CD4-positive, alpha-beta memory T cell (primary cell): ENCODE results near the gene SLC4A5. TPM values are rescaled to one million over a fixed set of nuclear protein-coding genes. Genes with fewer than 3 reads are reported as not detected.
"Not testable (repeated sequence)": the region's sequence is repeated elsewhere in the genome, so short reads cannot be mapped to it uniquely, and the experiment has no call there.

Source experiments
- CTCF ChIA-PET: fragments of 350-600 bp; sonication (Branson Sonifier 250); formaldehyde crosslinking; loops from one replicate; lab custom pipeline; 2021; ENCODE audit warnings: inconsistent platforms; ENCODE audit not compliant: partially characterized antibody; lab: Charles Lee
- POLR2A ChIA-PET: fragments of 350-600 bp; sonication (Branson Sonifier 250); formaldehyde crosslinking; loops from one replicate; lab custom pipeline; 2021; ENCODE audit not compliant: partially characterized antibody; lab: Charles Lee
- DNase-seq, 5 donors: peaks; one replicate each; pipeline versions ENCODE4 v3.0.0 to v3.0.0-alpha.2; 2020 to 2022; ENCODE audit warnings: mixed read lengths in 1 of 5
- H3K27ac ChIP-seq: one replicate; pipeline ENCODE4 v1.7.0; 2013; ENCODE audit warnings: low read depth, low read length
- H3K27me3 ChIP-seq: 2 replicates; pipeline ENCODE4 v1.7.0; 2013; ENCODE audit warnings: mild to moderate bottlenecking, low read length, moderate library complexity; ENCODE audit not compliant: insufficient read depth
- H3K36me3 ChIP-seq: 2 replicates; pipeline ENCODE4 v1.7.0; 2013; ENCODE audit warnings: mild to moderate bottlenecking, low read length, moderate library complexity; ENCODE audit not compliant: insufficient read depth
- H3K4me1 ChIP-seq: 2 replicates; pipeline ENCODE4 v1.7.0; 2013; ENCODE audit warnings: mild to moderate bottlenecking, low read length, moderate library complexity; ENCODE audit not compliant: insufficient read depth
- H3K4me3 ChIP-seq, 2 donors: one replicate each; pipeline ENCODE4 v1.7.0; 2013; ENCODE audit warnings: low read length in 2 of 2, mild to moderate bottlenecking in 1 of 2
- H3K9me3 ChIP-seq, 2 donors: one replicate each; pipeline ENCODE4 v1.7.0; 2013; ENCODE audit warnings: low read length in 2 of 2, control low read depth in 1 of 2; ENCODE audit not compliant: control insufficient read depth in 1 of 2
- H3K27ac Mint-ChIP-seq, 7 donors: one replicate each; pipeline ENCODE4 v1.8.0; 2020 to 2021; ENCODE audit warnings: mixed read lengths in 7 of 7, mild to moderate bottlenecking in 6 of 7, inconsistent platforms in 3 of 7, moderate library complexity in 3 of 7
- H3K27me3 Mint-ChIP-seq, 2 donors: one replicate each; pipeline ENCODE4 v1.8.0; 2020 to 2021; ENCODE audit warnings: mixed read lengths in 2 of 2
- H3K36me3 Mint-ChIP-seq, 2 donors: one replicate each; pipeline ENCODE4 v1.8.0; 2020 to 2021; ENCODE audit warnings: mixed read lengths in 2 of 2, inconsistent platforms in 1 of 2, mild to moderate bottlenecking in 1 of 2
- H3K4me1 Mint-ChIP-seq, 4 donors: one replicate each; pipeline ENCODE4 v1.8.0; 2020 to 2021; ENCODE audit warnings: mixed read lengths in 4 of 4, mild to moderate bottlenecking in 1 of 4
- H3K4me3 Mint-ChIP-seq, 8 donors: one replicate each; pipeline ENCODE4 v1.8.0; 2020 to 2021; ENCODE audit warnings: mixed read lengths in 8 of 8, mild to moderate bottlenecking in 7 of 8, moderate library complexity in 6 of 8, inconsistent platforms in 3 of 8
- H3K9me3 Mint-ChIP-seq, 8 donors: one replicate each; pipeline ENCODE4 v1.8.0; 2020 to 2021; ENCODE audit warnings: mixed read lengths in 8 of 8, mild to moderate bottlenecking in 5 of 8, inconsistent platforms in 3 of 8, moderate library complexity in 1 of 8
- intact Hi-C: fragments of 100-400 bp; cut with micrococcal nuclease; formaldehyde crosslinking; loops from one replicate; pipeline ENCODE4 v1.15.1; 2023
- polyA plus RNA-seq, 2 donors: library from polyadenylated mRNA; unstranded; fragments of 300-500 nt; fragmentation: Illumina TruSeq; gene quantifications; one replicate each; pipeline ENCODE4 v1.2.3, GENCODE V29; 2021
- total RNA-seq, 2 experiments: library from RNA; stranded (reverse); gene quantifications; one replicate each; pipeline ENCODE4 v1.2.3, GENCODE V29; 2021

The SLC4A5 gene
- total and polyA plus RNA-seq, 4 experiments from 2014 or later, result 0.25 to 11.5 (median 7.2) TPM

DNA sequence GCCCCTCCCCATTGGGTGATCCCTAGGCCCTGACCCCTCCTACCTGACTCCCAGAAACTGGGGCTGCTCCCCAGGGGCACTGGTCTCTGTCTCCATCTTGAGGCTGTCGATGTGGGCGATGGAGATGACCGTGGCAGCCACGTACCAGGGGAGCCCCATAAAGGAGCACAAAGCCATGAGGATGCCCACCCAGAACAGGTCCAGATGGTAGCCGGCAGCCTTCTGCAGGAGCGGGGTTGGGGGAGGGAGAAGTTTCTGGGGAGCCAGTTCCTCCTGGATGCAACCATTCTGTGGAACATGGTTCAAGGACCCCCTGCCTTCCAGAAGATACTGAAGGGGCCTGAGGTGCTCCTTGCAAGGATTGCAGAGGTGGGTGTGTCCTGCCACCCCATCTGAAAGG lies 110.8 kb downstream of the SLC4A5 start:
- H3K4me1 Mint-ChIP-seq, result peaks cover 0 to 2% (median 0%) of the 10 kb centered on the region in 4 donors
- intact Hi-C loops, result no loop called here
- H3K4me3 Mint-ChIP-seq, result no peak overlapping the region
- no peaks in the 10 kb centered on the region for H3K27me3 Mint-ChIP-seq
- POLR2A ChIA-PET, result no interaction called here
- H3K4me3 ChIP-seq, result no peak overlapping the region
- no peaks in the 10 kb centered on the region for H3K9me3 Mint-ChIP-seq
- no peaks in the 10 kb centered on the region for H3K36me3 ChIP-seq
- H3K4me1 ChIP-seq, result no peaks in the 10 kb centered on the region
- no peaks in the 10 kb centered on the region for H3K27me3 ChIP-seq
- CTCF ChIA-PET, result no interaction called here
- H3K27ac ChIP-seq, result no peak overlapping the region
- DNase-seq, result no peak
- H3K36me3 Mint-ChIP-seq, result peaks cover 7 to 29% of the 10 kb centered on the region in 2 donors
- no peaks in the 10 kb centered on the region for H3K9me3 ChIP-seq
- no peak overlapping the region for H3K27ac Mint-ChIP-seq

GRCh38 chr2:74229865-74230264 lies 113.4 kb downstream of the SLC4A5 start:
- H3K27me3 Mint-ChIP-seq, H3K9me3 Mint-ChIP-seq, H3K4me3 Mint-ChIP-seq, H3K27ac ChIP-seq, H3K27ac Mint-ChIP-seq, H3K9me3 ChIP-seq, H3K27me3 ChIP-seq, H3K4me1 ChIP-seq, DNase-seq, H3K4me3 ChIP-seq, H3K4me1 Mint-ChIP-seq, intact Hi-C loops, H3K36me3 ChIP-seq: not testable (repeated sequence)
- CTCF ChIA-PET, result interaction anchor here (0.9 kb wide), 1 partner anchor 22 kb away, joined by 3 read pairs; no protein-coding TSS in a partner anchor
- POLR2A ChIA-PET, result interaction anchor here (0.8 kb wide), 1 partner anchor 29 kb away, joined by 3 read pairs; no protein-coding TSS in a partner anchor
- peaks cover 3 to 14% of the 10 kb centered on the region in 2 donors for H3K36me3 Mint-ChIP-seq

- Histone ChIP-seq H3K4me1 (no peaks in the 10 kb centered on the region), H3K27ac (no peak overlapping the region), H3K4me3 (no peak overlapping the region), H3K36me3 (no peaks in the 10 kb centered on the region), H3K9me3 (no peaks in the 10 kb centered on the region), H3K27me3 (no peaks in the 10 kb centered on the region)
- Mint-ChIP-seq H3K9me3 (no peaks in the 10 kb centered on the region), H3K27me3 (no peaks in the 10 kb centered on the region), H3K36me3 (peaks cover 0 to 15% of the 10 kb centered on the region in 2 donors), H3K27ac (peak overlapping the region in 1 of 7 donors; percentile 10), H3K4me1 (no peaks in the 10 kb centered on the region), H3K4me3 (no peak overlapping the region)
- ChIA-PET POLR2A (interaction anchor here (0.8 kb wide), 1 partner anchor 28 kb away, joined by 3 read pairs; no protein-coding TSS in a partner anchor), CTCF (interaction anchor here (0.9 kb wide), 2 partner anchors 21 to 107 kb away, joined by 3 read pairs; no protein-coding TSS in a partner anchor)
- no peak for DNase-seq
- intact Hi-C loops, result no loop called here
Observed at GRCh38 chr2:74228772-74229171, 114.4 kb downstream of the SLC4A5 start.

DNA sequence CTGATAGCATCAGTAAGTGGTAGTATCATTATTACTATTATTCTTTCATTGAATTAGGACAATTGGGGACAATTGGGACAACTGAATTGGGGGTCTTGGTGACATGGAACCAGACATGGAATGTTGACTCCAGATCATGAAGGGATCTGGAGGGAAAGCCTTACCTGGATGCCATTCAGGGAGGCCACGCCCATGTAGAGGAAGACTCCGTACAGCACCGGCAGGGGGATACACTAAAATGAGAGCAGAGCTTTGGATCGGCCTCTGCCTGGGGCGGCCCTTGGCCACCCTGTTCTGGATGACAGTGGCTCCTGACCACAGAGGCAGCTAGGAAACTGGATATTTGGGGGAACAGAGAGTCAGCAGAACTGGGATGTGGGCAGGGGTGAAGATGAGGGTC lies 115.6 kb downstream of the SLC4A5 start:
- H3K27me3 ChIP-seq, result no peaks in the 10 kb centered on the region
- Mint-ChIP-seq H3K4me1 (no peaks in the 10 kb centered on the region), H3K36me3 (peaks cover 0 to 10% of the 10 kb centered on the region in 2 donors), H3K4me3 (no peak overlapping the region), H3K27me3 (no peaks in the 10 kb centered on the region), H3K27ac (no peak overlapping the region), H3K9me3 (no peaks in the 10 kb centered on the region)
- H3K4me1 ChIP-seq, result no peaks in the 10 kb centered on the region
- DNase-seq, result no peak
- no peak overlapping the region for H3K4me3 ChIP-seq
- no peaks in the 10 kb centered on the region for H3K9me3 ChIP-seq
- intact Hi-C loops, result no loop called here
- CTCF ChIA-PET, result interaction anchor here (1.0 kb wide), 1 partner anchor 107 kb away, joined by 5 read pairs; no protein-coding TSS in a partner anchor
- H3K27ac ChIP-seq, result no peak overlapping the region
- POLR2A ChIA-PET, result no interaction called here
- no peaks in the 10 kb centered on the region for H3K36me3 ChIP-seq

DNA sequence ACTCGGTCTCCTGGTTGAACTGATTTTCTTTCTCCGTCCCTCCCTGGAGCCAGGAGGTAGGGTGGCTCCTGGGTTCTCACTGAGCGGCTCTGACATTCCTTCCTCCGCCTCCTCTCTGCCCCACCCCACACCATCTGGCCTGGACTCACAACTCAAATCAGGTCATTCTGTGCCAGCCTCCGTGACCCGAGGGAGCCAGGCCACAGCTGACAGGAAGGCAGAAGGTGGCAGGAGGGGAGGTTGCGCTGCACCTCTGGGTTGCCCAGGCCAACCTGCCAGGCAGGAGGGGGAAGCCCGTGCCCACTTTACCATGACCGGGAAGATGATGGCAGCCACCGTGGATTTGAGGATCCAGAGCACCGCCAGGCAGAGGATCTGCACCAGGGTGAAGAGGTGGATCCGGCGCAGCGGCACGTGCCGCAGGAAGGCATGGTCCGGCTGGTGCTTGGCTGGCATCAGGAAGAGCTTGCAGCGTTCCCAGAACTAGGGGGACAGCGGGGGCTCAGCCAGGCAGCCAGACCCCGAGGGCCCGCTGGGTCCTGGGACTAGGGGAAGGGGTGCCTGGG lies 116.5 kb downstream of the SLC4A5 start:
- ChIA-PET POLR2A (no interaction called here), CTCF (no interaction called here)
- Mint-ChIP-seq H3K27me3 (no peaks in the 10 kb centered on the region), H3K27ac (peak overlapping the region in 1 of 7 donors; percentile 66), H3K4me3 (no peak overlapping the region), H3K36me3 (peaks cover 3 to 17% of the 10 kb centered on the region in 2 donors), H3K4me1 (no peaks in the 10 kb centered on the region), H3K9me3 (no peaks in the 10 kb centered on the region)
- no peaks in the 10 kb centered on the region for H3K36me3 ChIP-seq
- no peaks in the 10 kb centered on the region for H3K4me1 ChIP-seq
- H3K9me3 ChIP-seq, result no peaks in the 10 kb centered on the region
- H3K27ac ChIP-seq, result no peak overlapping the region
- no peaks in the 10 kb centered on the region for H3K27me3 ChIP-seq
- no peak overlapping the region for H3K4me3 ChIP-seq
- no peak for DNase-seq
- intact Hi-C loops, result no loop called here

DNA sequence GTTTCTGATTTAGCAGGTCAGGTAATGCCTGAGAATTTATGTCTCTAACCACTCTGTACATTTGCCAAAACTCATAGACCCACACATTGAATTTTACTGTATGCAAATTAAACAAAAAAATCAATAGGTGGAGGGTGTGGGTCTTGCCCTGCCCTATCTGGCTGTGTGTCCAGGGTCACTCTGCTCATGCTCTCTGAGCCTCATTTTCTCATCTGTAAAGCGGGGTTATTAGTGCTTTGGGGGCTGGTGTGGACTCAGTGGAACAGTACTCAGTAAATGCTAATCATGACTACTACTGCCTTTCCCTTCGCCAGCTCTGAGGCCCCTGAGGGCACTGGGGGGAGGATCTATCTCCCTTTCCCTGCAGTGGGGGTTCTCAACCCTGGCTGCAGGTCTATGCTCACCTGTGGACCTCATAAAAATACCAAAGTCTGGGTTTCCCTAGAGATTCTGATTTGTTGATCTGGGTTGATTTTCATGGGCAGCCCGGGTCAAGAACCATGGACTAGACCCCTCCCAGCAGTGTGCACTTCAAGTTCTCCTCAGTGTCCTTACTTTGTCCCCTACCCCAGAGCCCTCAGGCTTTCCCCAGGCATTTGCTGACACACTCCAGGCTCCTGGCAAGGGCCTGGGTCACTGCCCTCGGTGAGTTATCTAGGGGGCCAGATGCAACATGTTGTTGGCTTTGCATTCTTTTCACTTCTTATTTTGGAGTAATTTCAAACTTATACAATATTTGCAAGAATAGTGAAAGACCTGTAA lies 117.3 kb downstream of the SLC4A5 start:
- no peaks in the 10 kb centered on the region for H3K4me1 ChIP-seq
- Mint-ChIP-seq H3K4me1 (no peaks in the 10 kb centered on the region), H3K9me3 (no peaks in the 10 kb centered on the region), H3K27me3 (no peaks in the 10 kb centered on the region), H3K4me3 (no peak overlapping the region), H3K27ac (peak overlapping the region in 1 of 7 donors; percentile 26), H3K36me3 (peaks cover 3 to 17% of the 10 kb centered on the region in 2 donors)
- intact Hi-C loops, result no loop called here
- POLR2A ChIA-PET, result no interaction called here
- no peak overlapping the region for H3K4me3 ChIP-seq
- CTCF ChIA-PET, result no interaction called here
- no peak overlapping the region for H3K27ac ChIP-seq
- DNase-seq, result no peak
- no peaks in the 10 kb centered on the region for H3K27me3 ChIP-seq
- H3K9me3 ChIP-seq, result no peaks in the 10 kb centered on the region
- no peaks in the 10 kb centered on the region for H3K36me3 ChIP-seq

DNA sequence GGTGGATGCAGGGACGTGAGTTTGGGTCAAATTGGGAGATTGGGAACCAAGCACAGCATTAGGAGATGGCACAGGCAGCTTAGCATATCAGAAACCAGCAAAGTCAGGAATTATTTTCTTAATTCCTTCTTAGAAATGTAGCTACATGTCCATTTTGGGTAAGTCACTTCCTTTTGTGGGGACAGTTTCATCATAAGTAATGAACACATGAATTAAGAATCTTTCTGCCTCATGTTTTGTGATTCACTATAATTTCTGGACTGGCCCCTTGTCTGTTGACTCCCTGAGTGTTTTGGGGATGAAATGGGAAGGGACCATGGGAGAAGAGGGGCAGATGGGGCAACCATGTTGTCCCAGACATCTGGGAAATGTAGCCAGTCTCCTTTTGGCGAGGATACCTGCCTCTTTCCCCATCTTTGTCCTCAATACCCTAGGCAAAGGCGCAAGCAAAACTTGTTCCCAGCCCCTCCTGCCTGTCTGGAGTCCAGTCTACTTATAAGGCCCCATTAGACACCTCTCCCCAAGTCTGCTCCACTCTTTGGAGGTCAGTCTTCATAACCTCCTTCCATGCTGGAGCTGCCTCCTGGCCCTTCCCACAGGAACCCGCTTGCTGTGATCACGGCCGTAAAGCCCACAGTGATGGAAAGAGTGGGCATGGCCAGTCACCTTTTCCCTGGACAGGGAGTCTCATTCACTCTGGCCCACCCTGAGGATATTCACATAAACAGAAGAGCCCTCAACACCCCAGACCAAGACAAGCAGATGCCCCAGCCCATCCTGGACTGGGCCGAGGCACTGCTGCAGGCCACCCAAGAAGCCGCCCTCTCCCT lies 119.1 kb downstream of the SLC4A5 start:
- no peak overlapping the region for H3K27ac Mint-ChIP-seq
- POLR2A ChIA-PET, result no interaction called here
- H3K27me3 Mint-ChIP-seq, result no peaks in the 10 kb centered on the region
- H3K36me3 Mint-ChIP-seq, result peaks cover 3 to 21% of the 10 kb centered on the region in 2 donors
- intact Hi-C loops, result no loop called here
- H3K27ac ChIP-seq, result no peak overlapping the region
- H3K4me3 ChIP-seq, result no peak overlapping the region
- H3K4me3 Mint-ChIP-seq, result no peak overlapping the region
- H3K4me1 ChIP-seq, result no peaks in the 10 kb centered on the region
- H3K9me3 Mint-ChIP-seq, result no peaks in the 10 kb centered on the region
- CTCF ChIA-PET, result no interaction called here
- H3K27me3 ChIP-seq, result no peaks in the 10 kb centered on the region
- no peak for DNase-seq
- H3K4me1 Mint-ChIP-seq, result peaks cover 0 to 1% (median 0%) of the 10 kb centered on the region in 4 donors
- H3K9me3 ChIP-seq, result no peaks in the 10 kb centered on the region
- H3K36me3 ChIP-seq, result no peaks in the 10 kb centered on the region
